DND-41 (cell line): ENCODE results near the gene ATXN3.

Experiments
- ATAC-seq: fragments of 200-7000 bp; cut with Tn5 transposase; 3 replicates; pipeline ENCODE4 v1.9.1; 2021; ENCODE audit warnings: low read depth; ENCODE audit not compliant: insufficient read depth
- DNase-seq: peaks from one replicate; pipeline ENCODE4 v3.0.0-alpha.2; 2020
- H2AFZ ChIP-seq: 2 replicates; pipeline ENCODE4 v1.6.0; 2012; ENCODE audit warnings: low read depth, low read length
- H3K27ac ChIP-seq: 2 replicates; pipeline ENCODE4 v1.5.1; 2012; ENCODE audit warnings: low read length, inconsistent platforms
- H3K27me3 ChIP-seq: fragments of 200-600 bp; sonication (generic); 2 replicates; pipeline ENCODE4 v1.6.0; 2012; ENCODE audit warnings: low read length, mild to moderate bottlenecking, inconsistent platforms; ENCODE audit not compliant: insufficient read depth, poor library complexity
- H3K36me3 ChIP-seq: 2 replicates; pipeline ENCODE4 v1.5.1; 2012; ENCODE audit warnings: low read length, inconsistent platforms; ENCODE audit not compliant: insufficient read depth
- H3K4me1 ChIP-seq: 2 replicates; pipeline ENCODE4 v1.5.1; 2012; ENCODE audit warnings: mild to moderate bottlenecking, low read length; ENCODE audit not compliant: insufficient read depth
- H3K4me2 ChIP-seq: 2 replicates; pipeline ENCODE4 v1.6.0; 2012; ENCODE audit warnings: mild to moderate bottlenecking, moderate library complexity, low read length, inconsistent platforms; ENCODE audit not compliant: insufficient read depth
- H3K4me3 ChIP-seq, 2 experiments: fragments of 200-600 bp in 1 of 2; shearing (Covaris generic) in 1 of 2; 2 replicates each; pipeline ENCODE4 v1.5.1; 2012 to 2016; ENCODE audit warnings: inconsistent platforms in 2 of 2, low read length in 2 of 2, mild to moderate bottlenecking in 2 of 2, low read depth in 1 of 2, moderate library complexity in 1 of 2
- H3K79me2 ChIP-seq: 2 replicates; pipeline ENCODE4 v1.6.0; 2012; ENCODE audit warnings: low read length, inconsistent platforms; ENCODE audit not compliant: insufficient read depth
- H3K9ac ChIP-seq: 2 replicates; pipeline ENCODE4 v1.6.0; 2012; ENCODE audit warnings: low read depth, mild to moderate bottlenecking, inconsistent platforms, low read length, moderate library complexity
- H3K9me3 ChIP-seq: 2 replicates; pipeline ENCODE4 v1.5.1; 2012; ENCODE audit warnings: low read length, moderate library complexity, mild to moderate bottlenecking, inconsistent platforms; ENCODE audit not compliant: insufficient read depth, severe bottlenecking
- H4K20me1 ChIP-seq: 2 replicates; pipeline ENCODE4 v1.6.0; 2012; ENCODE audit warnings: low read length; ENCODE audit not compliant: insufficient read depth
- CTCF ChIP-seq: IDR thresholded peaks from 2 replicates; pipeline ENCODE4 v1.5.1; 2012; ENCODE audit warnings: borderline replicate concordance, low read length, moderate library complexity, mild to moderate bottlenecking; ENCODE audit not compliant: poor library complexity, severe bottlenecking; ENCODE audit errors: extremely low read depth
- EZH2 ChIP-seq: IDR thresholded peaks from 3 replicates; pipeline ENCODE4 v1.6.1; 2012; ENCODE audit warnings: borderline replicate concordance, low read depth, mild to moderate bottlenecking, moderate library complexity, low read length, inconsistent platforms; ENCODE audit not compliant: severe bottlenecking

ATXN3 gene

GRCh38 chr14:92033433-92033832 lies 72.9 kb downstream of the ATXN3 start:
- H3K36me3 ChIP-seq: peaks cover 39% of the 10 kb centered on the region
- TF ChIP-seq CTCF: no peak
- no peak for TF ChIP-seq EZH2
- ATAC-seq: no peak
- peaks cover 24% of the 10 kb centered on the region for H3K4me1 ChIP-seq
- no peaks in the 10 kb centered on the region for H3K27me3 ChIP-seq
- no peak overlapping the region for H3K4me2 ChIP-seq
- H3K79me2 ChIP-seq: peaks cover 52% of the 10 kb centered on the region
- peaks cover 24% of the 10 kb centered on the region; the same call in 1 of the 2 replicates for H4K20me1 ChIP-seq
- no peak overlapping the region for H3K9ac ChIP-seq
- no peak overlapping the region for H2AFZ ChIP-seq
- H3K4me3 ChIP-seq: no peak overlapping the region
- no peaks in the 10 kb centered on the region for H3K9me3 ChIP-seq
- no peak overlapping the region for H3K27ac ChIP-seq
- DNase-seq: no peak

DNA sequence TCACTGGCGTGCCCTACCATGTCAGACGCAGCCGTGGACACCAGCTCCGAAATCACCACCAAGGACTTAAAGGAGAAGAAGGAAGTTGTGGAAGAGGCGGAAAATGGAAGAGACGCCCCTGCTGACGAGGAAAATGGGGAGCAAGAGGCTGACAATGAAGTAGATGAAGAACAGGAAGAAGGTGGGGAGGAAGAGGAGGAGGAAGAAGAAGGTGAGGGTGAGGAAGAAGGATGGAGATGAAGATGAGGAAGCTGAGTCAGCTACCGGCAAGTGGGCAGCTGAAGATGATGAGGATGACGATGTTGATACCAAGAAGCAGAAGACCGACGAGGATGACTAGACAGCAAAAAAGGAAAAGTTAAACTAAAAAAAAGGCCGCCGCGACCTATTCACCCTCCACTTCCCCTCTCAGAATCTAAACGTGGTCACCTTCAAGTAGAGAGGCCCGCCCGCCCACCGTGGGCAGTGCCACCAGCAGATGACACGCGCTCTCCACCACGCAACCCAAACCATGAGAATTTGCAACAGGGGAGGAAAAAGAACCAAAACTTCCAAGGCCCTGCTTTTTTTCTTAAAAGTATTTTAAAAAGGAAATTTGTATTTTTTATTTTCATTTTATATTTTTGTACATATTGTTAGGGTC lies 79.7 kb downstream of the ATXN3 start:
- peaks cover 22% of the 10 kb centered on the region for H3K79me2 ChIP-seq
- H3K36me3 ChIP-seq: peaks cover 60% of the 10 kb centered on the region; the same call in 1 of the 2 replicates
- H3K4me2 ChIP-seq: no peak overlapping the region
- H3K9ac ChIP-seq: no peak overlapping the region
- no peak overlapping the region for H3K4me3 ChIP-seq
- H3K9me3 ChIP-seq: no peaks in the 10 kb centered on the region
- no peak overlapping the region for H3K27ac ChIP-seq
- no peaks in the 10 kb centered on the region; the same call in 1 of the 2 replicates for H4K20me1 ChIP-seq
- no peak overlapping the region for H2AFZ ChIP-seq
- H3K27me3 ChIP-seq: no peaks in the 10 kb centered on the region
- no peaks in the 10 kb centered on the region for H3K4me1 ChIP-seq
- TF ChIP-seq CTCF (no peak), EZH2 (no peak)
- ATAC-seq: no peak
- no peak for DNase-seq

- Histone ChIP-seq H3K9me3 (no peaks in the 10 kb centered on the region), H3K9ac (no peak overlapping the region), H3K36me3 (peaks cover 64% of the 10 kb centered on the region), H3K27me3 (no peaks in the 10 kb centered on the region), H3K79me2 (peaks cover 15% of the 10 kb centered on the region), H3K4me1 (no peaks in the 10 kb centered on the region), H3K4me3 (no peak overlapping the region), H3K27ac (no peak overlapping the region), H4K20me1 (no peaks in the 10 kb centered on the region), H3K4me2 (no peak overlapping the region), H2AFZ (no peak overlapping the region)
- no peak for ATAC-seq
- DNase-seq: no peak
- no peak for TF ChIP-seq EZH2
- no peak for TF ChIP-seq CTCF
Measured at GRCh38 chr14:92022036-92022435, 84.3 kb downstream of the ATXN3 start.
